Vagina (tissue), 2 donors: ENCODE data around the gene TCF20.

Source experiments
- POLR2A ChIP-seq, 2 donors: fragments of 450-650 bp; IDR thresholded peaks; one replicate each; pipeline ENCODE4 v1.6.1; 2017; ENCODE audit warnings: antibody characterized with exemption in 2 of 2, mild to moderate bottlenecking in 2 of 2, moderate library complexity in 2 of 2
- POLR2AphosphoS5 ChIP-seq, 2 donors: sonication (generic); formaldehyde crosslinking; IDR thresholded peaks; one replicate each; pipeline ENCODE4 v1.9.0; 2017; ENCODE audit warnings: antibody characterized with exemption in 2 of 2, mild to moderate bottlenecking in 2 of 2, low read depth in 1 of 2; ENCODE audit not compliant: insufficient read depth in 1 of 2
- TF ChIP-seq, protein P1 (sequence below), 3 experiments: fragments of 450-650 bp in 2 of 3; fragments of 200-600 bp in 1 of 3; sonication (generic) in 1 of 3; IDR thresholded peaks; one replicate each; pipeline ENCODE4 v1.5.1; 2017 to 2019; ENCODE audit warnings: antibody characterized with exemption in 3 of 3, mild to moderate bottlenecking in 2 of 3, moderate library complexity in 2 of 3

DNA sequence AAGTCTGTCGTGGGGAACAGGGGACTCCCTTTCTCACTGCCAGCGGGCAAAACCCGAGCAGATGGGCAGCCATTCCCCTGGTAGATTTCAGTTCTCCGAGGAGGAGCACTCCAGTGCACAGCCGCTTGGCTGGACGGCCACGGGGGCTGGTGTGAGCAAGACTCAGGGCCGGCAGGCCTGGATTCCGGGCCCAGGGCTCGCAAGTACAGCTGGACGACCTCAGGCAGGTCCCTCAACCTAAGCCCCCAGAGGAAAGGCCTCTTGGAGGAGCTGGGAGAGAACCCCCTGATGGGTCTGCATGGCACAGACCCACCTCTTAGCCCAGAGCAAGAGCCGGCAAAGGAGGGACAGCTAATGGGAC lies 31.3 kb upstream of the TCF20 start:
- TF ChIP-seq POLR2A (IDR thresholded peaks at IDR 0.05) (no peak), POLR2AphosphoS5 (IDR thresholded peaks at IDR 0.05; ENCODE audit: insufficient read depth in 1 of 2, low read depth in 1 of 2) (no peak)
- TF ChIP-seq, protein P1, sequence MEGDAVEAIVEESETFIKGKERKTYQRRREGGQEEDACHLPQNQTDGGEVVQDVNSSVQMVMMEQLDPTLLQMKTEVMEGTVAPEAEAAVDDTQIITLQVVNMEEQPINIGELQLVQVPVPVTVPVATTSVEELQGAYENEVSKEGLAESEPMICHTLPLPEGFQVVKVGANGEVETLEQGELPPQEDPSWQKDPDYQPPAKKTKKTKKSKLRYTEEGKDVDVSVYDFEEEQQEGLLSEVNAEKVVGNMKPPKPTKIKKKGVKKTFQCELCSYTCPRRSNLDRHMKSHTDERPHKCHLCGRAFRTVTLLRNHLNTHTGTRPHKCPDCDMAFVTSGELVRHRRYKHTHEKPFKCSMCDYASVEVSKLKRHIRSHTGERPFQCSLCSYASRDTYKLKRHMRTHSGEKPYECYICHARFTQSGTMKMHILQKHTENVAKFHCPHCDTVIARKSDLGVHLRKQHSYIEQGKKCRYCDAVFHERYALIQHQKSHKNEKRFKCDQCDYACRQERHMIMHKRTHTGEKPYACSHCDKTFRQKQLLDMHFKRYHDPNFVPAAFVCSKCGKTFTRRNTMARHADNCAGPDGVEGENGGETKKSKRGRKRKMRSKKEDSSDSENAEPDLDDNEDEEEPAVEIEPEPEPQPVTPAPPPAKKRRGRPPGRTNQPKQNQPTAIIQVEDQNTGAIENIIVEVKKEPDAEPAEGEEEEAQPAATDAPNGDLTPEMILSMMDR (IDR thresholded peaks at IDR 0.05) = no peak
